A549 (cell line): ENCODE results near the gene PIM3. TPM values are rescaled to one million over a fixed set of nuclear protein-coding genes. Genes with fewer than 3 reads are reported as not detected.

ENCODE experiments used
- ATAC-seq, 2 experiments: fragments of 200-7000 bp in 1 of 2; fragments of >200 bp in 1 of 2; cut with Nextera tagmentation in 1 of 2; cut with Tn5 transposase in 1 of 2; 3 replicates each; pipeline versions ENCODE4 v1.8.0 to v1.9.1; 2018 to 2020; ENCODE audit warnings: mild to moderate bottlenecking in 1 of 2, moderate library complexity in 1 of 2
- CTCF ChIA-PET: fragments of 300-600 bp; sonication (Branson Sonifier 250); formaldehyde crosslinking; extraction: SDS; loops from one replicate; lab custom pipeline; 2021; ENCODE audit warnings: antibody characterized with exemption, inconsistent platforms; lab: Yijun Ruan, JAX
- POLR2A ChIA-PET: fragments of 350-600 bp; formaldehyde crosslinking; extraction: SDS; loops from one replicate; lab custom pipeline; 2021; ENCODE audit warnings: antibody characterized with exemption, inconsistent platforms; lab: Yijun Ruan, JAX
- DNase-seq, 2 experiments: peaks; one replicate each; pipeline versions ENCODE4 v3.0.0 to v3.0.0-alpha.2; 2011 to 2016; ENCODE audit warnings: low read depth in 1 of 2, low spot score in 1 of 2
- FAIRE-seq: peaks from 2 replicates; lab custom pipeline; 2011; peaks lifted over from hg19 to GRCh38; lab: Jason Lieb, UNC
- H3K27ac ChIP-seq, 2 experiments: fragments of >200 bp; sonication (Bioruptor Twin); formaldehyde crosslinking; 3 replicates each; pipeline ENCODE4 v1.5.1; 2016 to 2017
- H3K4me1 ChIP-seq: fragments of >200 bp; sonication (Bioruptor Twin); formaldehyde crosslinking; 3 replicates; pipeline ENCODE4 v1.6.1; 2016
- H3K4me2 ChIP-seq: fragments of >200 bp; sonication (Bioruptor Twin); formaldehyde crosslinking; 3 replicates; pipeline ENCODE4 v1.6.1; 2016
- H3K4me3 ChIP-seq: fragments of >200 bp; sonication (Bioruptor Twin); formaldehyde crosslinking; 3 replicates; pipeline ENCODE4 v1.5.1; 2016
- H3K9me3 ChIP-seq: fragments of >200 bp; sonication (Bioruptor Twin); formaldehyde crosslinking; 3 replicates; pipeline ENCODE4 v1.6.1; 2016
- BHLHE40 ChIP-seq: IDR thresholded peaks from 2 replicates; pipeline ENCODE4 v1.6.1; 2012; ENCODE audit warnings: low read depth, low read length, inconsistent platforms
- CBX2 ChIP-seq: fragments of 200-600 bp; sonication (generic); IDR thresholded peaks from 2 replicates; pipeline ENCODE4 v1.6.1; 2016; ENCODE audit warnings: low read depth, mild to moderate bottlenecking, borderline replicate concordance
- CBX8 ChIP-seq: fragments of 200-600 bp; sonication (generic); IDR thresholded peaks from 2 replicates; pipeline ENCODE4 v1.6.1; 2016
- CEBPB ChIP-seq, 2 experiments: fragments of >200 bp in 1 of 2; sonication (Bioruptor Twin) in 1 of 2; formaldehyde crosslinking in 1 of 2; IDR thresholded peaks; 2 replicates each; pipeline ENCODE4 v1.6.1; 2012 to 2016
- CHD2 ChIP-seq: fragments of 150-350 bp; IDR thresholded peaks from 2 replicates; pipeline ENCODE4 v1.6.1; 2014; ENCODE audit warnings: low read length; ENCODE audit not compliant: partially characterized antibody
- CHD4 ChIP-seq: fragments of 200-600 bp; sonication (generic); IDR thresholded peaks from 2 replicates; pipeline ENCODE4 v1.6.1; 2016; ENCODE audit warnings: antibody characterized with exemption, mild to moderate bottlenecking, borderline replicate concordance
- EHF ChIP-seq: fragments of 250-450 bp; sonication (Bioruptor Pico); IDR thresholded peaks from 2 replicates; pipeline ENCODE4 v1.5.0; 2020; ENCODE audit warnings: mild to moderate bottlenecking
- EHMT2 ChIP-seq: fragments of 200-600 bp; sonication (generic); IDR thresholded peaks from 2 replicates; pipeline ENCODE4 v1.6.1; 2016; ENCODE audit warnings: antibody characterized with exemption, low read depth, mild to moderate bottlenecking, moderate library complexity
- ESRRA ChIP-seq: fragments of 150-350 bp; IDR thresholded peaks from 2 replicates; pipeline ENCODE4 v1.6.1; 2014; ENCODE audit warnings: mild to moderate bottlenecking, low read length, borderline replicate concordance
- FOSB ChIP-seq: fragments of 250-450 bp; sonication (Bioruptor Pico); IDR thresholded peaks from 2 replicates; pipeline ENCODE4 v1.5.0; 2020; ENCODE audit warnings: mild to moderate bottlenecking, moderate library complexity
- FOSL2 ChIP-seq, 2 experiments: fragments of 450-650 bp in 1 of 2; fragments of >200 bp in 1 of 2; sonication (Bioruptor Twin) in 1 of 2; formaldehyde crosslinking; IDR thresholded peaks; 2 replicates each; pipeline versions ENCODE4 v1.5.0 to v1.6.1; 2016 to 2020; ENCODE audit warnings: mild to moderate bottlenecking in 1 of 2, moderate library complexity in 1 of 2
- HOXA7 ChIP-seq: fragments of 250-450 bp; sonication (Bioruptor Pico); IDR thresholded peaks from 2 replicates; pipeline ENCODE4 v1.5.0; 2020; ENCODE audit warnings: mild to moderate bottlenecking, moderate library complexity
- HOXB13 ChIP-seq: fragments of 250-450 bp; sonication (Bioruptor Pico); IDR thresholded peaks from 2 replicates; pipeline ENCODE4 v1.5.0; 2020; ENCODE audit warnings: low read depth, mild to moderate bottlenecking, moderate library complexity
- KDM5A ChIP-seq: fragments of 200-600 bp; sonication (generic); IDR thresholded peaks from 2 replicates; pipeline ENCODE4 v1.6.1; 2016; ENCODE audit warnings: antibody characterized with exemption, mild to moderate bottlenecking
- MYC ChIP-seq: IDR thresholded peaks from 2 replicates; pipeline ENCODE4 v1.6.1; 2012; ENCODE audit warnings: mild to moderate bottlenecking, inconsistent platforms, low read length, improper control_type of control experiment, borderline replicate concordance
- NPAS2 ChIP-seq: fragments of 250-450 bp; sonication (Bioruptor Pico); IDR thresholded peaks from 2 replicates; pipeline ENCODE4 v1.8.0; 2022; ENCODE audit warnings: mild to moderate bottlenecking, moderate library complexity, borderline replicate concordance
- NR3C1 ChIP-seq: fragments of >200 bp; sonication (Bioruptor Twin); formaldehyde crosslinking; IDR thresholded peaks from 3 replicates; pipeline ENCODE4 v1.6.1; 2017
- PHF8 ChIP-seq: fragments of 200-600 bp; sonication (generic); IDR thresholded peaks from 2 replicates; pipeline ENCODE4 v1.6.1; 2016; ENCODE audit warnings: low read depth, mild to moderate bottlenecking, antibody characterized with exemption, moderate library complexity, borderline replicate concordance
- POLR2AphosphoS2 ChIP-seq: conservative IDR thresholded peaks from 2 replicates; pipeline ENCODE4 v1.6.1; 2012; ENCODE audit warnings: low read length, improper control_type of control experiment, inconsistent platforms
- RAD21 ChIP-seq, 2 experiments: fragments of >200 bp in 1 of 2; sonication (Bioruptor Twin) in 1 of 2; formaldehyde crosslinking in 1 of 2; IDR thresholded peaks in 1 of 2; conservative IDR thresholded peaks in 1 of 2; 2 replicates in 1 of 2; 3 replicates in 1 of 2; pipeline ENCODE4 v1.6.1; 2012 to 2018; ENCODE audit warnings: inconsistent platforms in 1 of 2
- RNF2 ChIP-seq: fragments of 200-600 bp; sonication (generic); IDR thresholded peaks from 2 replicates; pipeline ENCODE4 v1.6.1; 2016; ENCODE audit warnings: low read depth, mild to moderate bottlenecking, antibody characterized with exemption, moderate library complexity, borderline replicate concordance
- SMC3 ChIP-seq: fragments of >200 bp; sonication (Bioruptor Twin); formaldehyde crosslinking; IDR thresholded peaks from 3 replicates; pipeline ENCODE4 v1.6.1; 2018; ENCODE audit warnings: inconsistent platforms
- TFCP2L1 ChIP-seq: fragments of 250-450 bp; sonication (Bioruptor Pico); IDR thresholded peaks from 2 replicates; pipeline ENCODE4 v1.5.0; 2021; ENCODE audit warnings: mild to moderate bottlenecking
- WGBS: methylation state at CpG from one replicate; pipeline ENCODE4 v1.1.6; 2017; ENCODE audit errors: missing lambda C conversion rate; 5-methylcytosine and 5-hydroxymethylcytosine counted together
- polyA plus RNA-seq, 4 experiments: library from polyadenylated mRNA; depleted of rRNA in 3 of 4; stranded (reverse); fragments of >200 nt; fragmentation: RNase III in 1 of 4; extraction: RNeasy Plus Mini Kit Qiagen cat#74134 plus additional on column Dnase treatment in 1 of 4; gene quantifications; 2 replicates in 3 of 4; 3 replicates in 1 of 4; pipeline ENCODE4 v1.2.3, GENCODE V29; 2011 to 2017
- TF ChIP-seq, protein P1 (sequence below): IDR thresholded peaks from 2 replicates; pipeline ENCODE4 v1.6.1; 2012
- TF ChIP-seq, protein P2 (sequence below): IDR thresholded peaks from 2 replicates; pipeline ENCODE4 v1.6.1; 2012
- TF ChIP-seq, protein P3 (sequence below): fragments of 200-600 bp; sonication (generic); IDR thresholded peaks from 2 replicates; pipeline ENCODE4 v1.6.1; 2016; ENCODE audit warnings: antibody characterized with exemption, mild to moderate bottlenecking, moderate library complexity

The PIM3 gene
- polyA plus RNA-seq, 2 of the 4 experiments (the other 2 are of a cell fraction): 4.4 to 11.3 TPM

DNA sequence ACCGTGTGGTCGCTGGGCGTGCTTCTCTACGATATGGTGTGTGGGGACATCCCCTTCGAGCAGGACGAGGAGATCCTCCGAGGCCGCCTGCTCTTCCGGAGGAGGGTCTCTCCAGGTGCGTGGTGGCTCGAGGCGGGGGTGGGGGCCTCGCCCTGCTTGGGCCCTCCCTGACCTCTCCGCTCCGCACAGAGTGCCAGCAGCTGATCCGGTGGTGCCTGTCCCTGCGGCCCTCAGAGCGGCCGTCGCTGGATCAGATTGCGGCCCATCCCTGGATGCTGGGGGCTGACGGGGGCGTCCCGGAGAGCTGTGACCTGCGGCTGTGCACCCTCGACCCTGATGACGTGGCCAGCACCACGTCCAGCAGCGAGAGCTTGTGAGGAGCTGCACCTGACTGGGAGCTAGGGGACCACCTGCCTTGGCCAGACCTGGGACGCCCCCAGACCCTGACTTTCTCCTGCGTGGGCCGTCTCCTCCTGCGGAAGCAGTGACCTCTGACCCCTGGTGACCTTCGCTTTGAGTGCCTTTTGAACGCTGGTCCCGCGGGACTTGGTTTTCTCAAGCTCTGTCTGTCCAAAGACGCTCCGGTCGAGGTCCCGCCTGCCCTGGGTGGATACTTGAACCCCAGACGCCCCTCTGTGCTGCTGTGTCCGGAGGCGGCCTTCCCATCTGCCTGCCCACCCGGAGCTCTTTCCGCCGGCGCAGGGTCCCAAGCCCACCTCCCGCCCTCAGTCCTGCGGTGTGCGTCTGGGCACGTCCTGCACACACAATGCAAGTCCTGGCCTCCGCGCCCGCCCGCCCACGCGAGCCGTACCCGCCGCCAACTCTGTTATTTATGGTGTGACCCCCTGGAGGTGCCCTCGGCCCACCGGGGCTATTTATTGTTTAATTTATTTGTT is 2.4 kb downstream of the PIM3 start:
- POLR2A ChIA-PET: interaction anchor here (0.6 to 2.7 kb wide), 3 partner anchors 8 to 186 kb away, joined by 3 to 13 read pairs (median 4); no protein-coding TSS in a partner anchor
- ATAC-seq: no peak
- Histone ChIP-seq H3K4me1 (peaks cover 42% of the 10 kb centered on the region), H3K4me2 (peak overlapping the region; percentile 93), H3K9me3 (no peaks in the 10 kb centered on the region), H3K27ac (peak overlapping the region; percentile 96), H3K4me3 (peak overlapping the region; percentile 79)
- no peak for FAIRE-seq
- 83% methylated on average over 26 of the region's 63 CpGs for WGBS
- CTCF ChIA-PET: interaction anchor here (1.0 to 1.4 kb wide), 3 partner anchors 8 to 67 kb away, joined by 3 to 4 read pairs (median 3); no protein-coding TSS in a partner anchor
- DNase-seq: no peak
- TF ChIP-seq EHF (CRISPR knock-in tag) (no peak), HOXB13 (CRISPR knock-in tag) (no peak), ESRRA (no peak), CHD4 (no peak), NPAS2 (CRISPR knock-in tag) (no peak), CHD2 (no peak), SMC3 (no peak), RAD21 (conservative IDR thresholded peaks at IDR 0.05 in 1 of 2, IDR thresholded peaks at IDR 0.05 in 1 of 2) (no peak), CEBPB (IDR thresholded peaks at IDR 0.05) (no peak), TFCP2L1 (CRISPR knock-in tag) (no peak), NR3C1 (no peak)
- TF ChIP-seq, protein P1, sequence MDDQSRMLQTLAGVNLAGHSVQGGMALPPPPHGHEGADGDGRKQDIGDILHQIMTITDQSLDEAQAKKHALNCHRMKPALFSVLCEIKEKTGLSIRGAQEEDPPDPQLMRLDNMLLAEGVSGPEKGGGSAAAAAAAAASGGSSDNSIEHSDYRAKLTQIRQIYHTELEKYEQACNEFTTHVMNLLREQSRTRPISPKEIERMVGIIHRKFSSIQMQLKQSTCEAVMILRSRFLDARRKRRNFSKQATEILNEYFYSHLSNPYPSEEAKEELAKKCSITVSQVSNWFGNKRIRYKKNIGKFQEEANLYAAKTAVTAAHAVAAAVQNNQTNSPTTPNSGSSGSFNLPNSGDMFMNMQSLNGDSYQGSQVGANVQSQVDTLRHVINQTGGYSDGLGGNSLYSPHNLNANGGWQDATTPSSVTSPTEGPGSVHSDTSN: no peak

DNA sequence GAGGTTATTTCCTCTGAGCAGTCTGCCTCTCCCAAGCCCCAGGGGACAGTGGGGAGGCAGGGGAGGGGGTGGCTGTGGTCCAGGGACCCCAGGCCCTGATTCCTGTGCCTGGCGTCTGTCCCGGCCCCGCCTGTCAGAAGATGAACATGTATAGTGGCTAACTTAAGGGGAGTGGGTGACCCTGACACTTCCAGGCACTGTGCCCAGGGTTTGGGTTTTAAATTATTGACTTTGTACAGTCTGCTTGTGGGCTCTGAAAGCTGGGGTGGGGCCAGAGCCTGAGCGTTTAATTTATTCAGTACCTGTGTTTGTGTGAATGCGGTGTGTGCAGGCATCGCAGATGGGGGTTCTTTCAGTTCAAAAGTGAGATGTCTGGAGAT is 3.1 kb downstream of the PIM3 start:
- Histone ChIP-seq H3K4me3 (no peak overlapping the region), H3K4me2 (peak overlapping the region; percentile 93), H3K9me3 (no peaks in the 10 kb centered on the region), H3K4me1 (peaks cover 42% of the 10 kb centered on the region), H3K27ac (peak overlapping the region in 1 of 2 experiments; percentile 96; a peak in 3 of 6 replicates)
- TF ChIP-seq POLR2AphosphoS2 (no peak), FOSL2 (IDR thresholded peaks at IDR 0.05) (no peak), FOSL2 (CRISPR knock-in tag; IDR thresholded peaks at IDR 0.05) (no peak), HOXB13 (CRISPR knock-in tag) (no peak), CBX2 (no peak), HOXA7 (CRISPR knock-in tag) (no peak), NPAS2 (CRISPR knock-in tag) (no peak), BHLHE40 (no peak), RNF2 (no peak), CBX8 (no peak), FOSB (CRISPR knock-in tag) (no peak), KDM5A (no peak), MYC (no peak), PHF8 (no peak), CEBPB (IDR thresholded peaks at IDR 0.05) (no peak), EHMT2 (no peak), TFCP2L1 (CRISPR knock-in tag) (no peak)
- TF ChIP-seq, protein P2, sequence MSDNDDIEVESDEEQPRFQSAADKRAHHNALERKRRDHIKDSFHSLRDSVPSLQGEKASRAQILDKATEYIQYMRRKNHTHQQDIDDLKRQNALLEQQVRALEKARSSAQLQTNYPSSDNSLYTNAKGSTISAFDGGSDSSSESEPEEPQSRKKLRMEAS: no peak
- TF ChIP-seq, protein P3, sequence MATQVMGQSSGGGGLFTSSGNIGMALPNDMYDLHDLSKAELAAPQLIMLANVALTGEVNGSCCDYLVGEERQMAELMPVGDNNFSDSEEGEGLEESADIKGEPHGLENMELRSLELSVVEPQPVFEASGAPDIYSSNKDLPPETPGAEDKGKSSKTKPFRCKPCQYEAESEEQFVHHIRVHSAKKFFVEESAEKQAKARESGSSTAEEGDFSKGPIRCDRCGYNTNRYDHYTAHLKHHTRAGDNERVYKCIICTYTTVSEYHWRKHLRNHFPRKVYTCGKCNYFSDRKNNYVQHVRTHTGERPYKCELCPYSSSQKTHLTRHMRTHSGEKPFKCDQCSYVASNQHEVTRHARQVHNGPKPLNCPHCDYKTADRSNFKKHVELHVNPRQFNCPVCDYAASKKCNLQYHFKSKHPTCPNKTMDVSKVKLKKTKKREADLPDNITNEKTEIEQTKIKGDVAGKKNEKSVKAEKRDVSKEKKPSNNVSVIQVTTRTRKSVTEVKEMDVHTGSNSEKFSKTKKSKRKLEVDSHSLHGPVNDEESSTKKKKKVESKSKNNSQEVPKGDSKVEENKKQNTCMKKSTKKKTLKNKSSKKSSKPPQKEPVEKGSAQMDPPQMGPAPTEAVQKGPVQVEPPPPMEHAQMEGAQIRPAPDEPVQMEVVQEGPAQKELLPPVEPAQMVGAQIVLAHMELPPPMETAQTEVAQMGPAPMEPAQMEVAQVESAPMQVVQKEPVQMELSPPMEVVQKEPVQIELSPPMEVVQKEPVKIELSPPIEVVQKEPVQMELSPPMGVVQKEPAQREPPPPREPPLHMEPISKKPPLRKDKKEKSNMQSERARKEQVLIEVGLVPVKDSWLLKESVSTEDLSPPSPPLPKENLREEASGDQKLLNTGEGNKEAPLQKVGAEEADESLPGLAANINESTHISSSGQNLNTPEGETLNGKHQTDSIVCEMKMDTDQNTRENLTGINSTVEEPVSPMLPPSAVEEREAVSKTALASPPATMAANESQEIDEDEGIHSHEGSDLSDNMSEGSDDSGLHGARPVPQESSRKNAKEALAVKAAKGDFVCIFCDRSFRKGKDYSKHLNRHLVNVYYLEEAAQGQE: no peak
- FAIRE-seq (no peak), ATAC-seq (no peak), DNase-seq (no peak)
- CTCF ChIA-PET: interaction anchor here (1.3 kb wide), 1 partner anchor 7 kb away, joined by 3 read pairs; no protein-coding TSS in a partner anchor
- 81% methylated on average over 4 of the region's 6 CpGs for WGBS
- POLR2A ChIA-PET: no interaction called here
